ENCODE measurements around the gene SLC12A8. TPM values are rescaled to one million over a fixed set of nuclear protein-coding genes. Genes with fewer than 3 reads are reported as not detected.

Gene SLC12A8
- total and polyA plus RNA-seq, 10 of the 15 experiments (the other 5 are each of a cell fraction or from before 2014, with no cell fraction given), result 2.5 to 71.6 (median 50.1) TPM

DNA sequence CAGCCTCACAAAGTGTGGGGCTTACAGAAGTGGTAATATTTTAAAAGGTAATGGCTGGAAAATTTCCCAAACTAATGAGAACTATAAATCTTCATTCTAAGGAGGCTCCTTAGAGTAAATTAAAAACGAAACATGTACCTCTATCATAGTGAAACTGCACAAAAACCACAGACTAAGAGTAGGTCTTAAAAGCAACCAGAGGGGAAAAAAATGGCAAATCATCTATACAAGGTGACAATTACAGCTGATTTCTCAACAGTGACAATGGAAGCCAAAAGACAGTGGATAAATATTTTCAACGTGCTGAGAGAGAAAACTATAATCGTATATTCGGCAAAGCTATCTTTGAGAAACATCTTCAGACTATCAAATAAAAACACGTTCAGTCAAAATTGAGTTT, 177.3 kb downstream of the SLC12A8 start (continued):
- TF ChIP-seq, protein P1, sequence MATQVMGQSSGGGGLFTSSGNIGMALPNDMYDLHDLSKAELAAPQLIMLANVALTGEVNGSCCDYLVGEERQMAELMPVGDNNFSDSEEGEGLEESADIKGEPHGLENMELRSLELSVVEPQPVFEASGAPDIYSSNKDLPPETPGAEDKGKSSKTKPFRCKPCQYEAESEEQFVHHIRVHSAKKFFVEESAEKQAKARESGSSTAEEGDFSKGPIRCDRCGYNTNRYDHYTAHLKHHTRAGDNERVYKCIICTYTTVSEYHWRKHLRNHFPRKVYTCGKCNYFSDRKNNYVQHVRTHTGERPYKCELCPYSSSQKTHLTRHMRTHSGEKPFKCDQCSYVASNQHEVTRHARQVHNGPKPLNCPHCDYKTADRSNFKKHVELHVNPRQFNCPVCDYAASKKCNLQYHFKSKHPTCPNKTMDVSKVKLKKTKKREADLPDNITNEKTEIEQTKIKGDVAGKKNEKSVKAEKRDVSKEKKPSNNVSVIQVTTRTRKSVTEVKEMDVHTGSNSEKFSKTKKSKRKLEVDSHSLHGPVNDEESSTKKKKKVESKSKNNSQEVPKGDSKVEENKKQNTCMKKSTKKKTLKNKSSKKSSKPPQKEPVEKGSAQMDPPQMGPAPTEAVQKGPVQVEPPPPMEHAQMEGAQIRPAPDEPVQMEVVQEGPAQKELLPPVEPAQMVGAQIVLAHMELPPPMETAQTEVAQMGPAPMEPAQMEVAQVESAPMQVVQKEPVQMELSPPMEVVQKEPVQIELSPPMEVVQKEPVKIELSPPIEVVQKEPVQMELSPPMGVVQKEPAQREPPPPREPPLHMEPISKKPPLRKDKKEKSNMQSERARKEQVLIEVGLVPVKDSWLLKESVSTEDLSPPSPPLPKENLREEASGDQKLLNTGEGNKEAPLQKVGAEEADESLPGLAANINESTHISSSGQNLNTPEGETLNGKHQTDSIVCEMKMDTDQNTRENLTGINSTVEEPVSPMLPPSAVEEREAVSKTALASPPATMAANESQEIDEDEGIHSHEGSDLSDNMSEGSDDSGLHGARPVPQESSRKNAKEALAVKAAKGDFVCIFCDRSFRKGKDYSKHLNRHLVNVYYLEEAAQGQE (IDR thresholded peaks at IDR 0.05; ENCODE audit: low read depth, low read length), result no peak
- TF ChIP-seq YBX1 (IDR thresholded peaks at IDR 0.05) (no peak), RB1 (IDR thresholded peaks at IDR 0.05; ENCODE audit: borderline replicate concordance) (no peak), ESRRA (IDR thresholded peaks at IDR 0.05; ENCODE audit: low read length) (no peak), SMAD1 (IDR thresholded peaks at IDR 0.05; ENCODE audit: low read depth, partially characterized antibody) (no peak), CREB1 (IDR thresholded peaks at IDR 0.05; ENCODE audit: low read depth) (no peak), GATAD2B (conservative IDR thresholded peaks at IDR 0.05; ENCODE audit: low read depth) (no peak), SREBF2 (IDR thresholded peaks at IDR 0.05; ENCODE audit: low read length) (no peak), RAD51 (IDR thresholded peaks at IDR 0.05) (no peak), CHD4 (IDR thresholded peaks at IDR 0.05) (no peak), NBN (IDR thresholded peaks at IDR 0.05) (peak; percentile 83), SIX5 (IDR thresholded peaks at IDR 0.05; ENCODE audit: low read depth, low read length, severe bottlenecking) (no peak), BCL11A (IDR thresholded peaks at IDR 0.05; ENCODE audit: low read depth, low read length) (peak; percentile 67; the same call in 1 of the 2 replicates), EED (IDR thresholded peaks at IDR 0.05; ENCODE audit: low read depth) (no peak), CHD2 (IDR thresholded peaks at IDR 0.05; ENCODE audit: borderline replicate concordance, low read depth, low read length) (no peak)
- TF ChIP-seq, protein P2, sequence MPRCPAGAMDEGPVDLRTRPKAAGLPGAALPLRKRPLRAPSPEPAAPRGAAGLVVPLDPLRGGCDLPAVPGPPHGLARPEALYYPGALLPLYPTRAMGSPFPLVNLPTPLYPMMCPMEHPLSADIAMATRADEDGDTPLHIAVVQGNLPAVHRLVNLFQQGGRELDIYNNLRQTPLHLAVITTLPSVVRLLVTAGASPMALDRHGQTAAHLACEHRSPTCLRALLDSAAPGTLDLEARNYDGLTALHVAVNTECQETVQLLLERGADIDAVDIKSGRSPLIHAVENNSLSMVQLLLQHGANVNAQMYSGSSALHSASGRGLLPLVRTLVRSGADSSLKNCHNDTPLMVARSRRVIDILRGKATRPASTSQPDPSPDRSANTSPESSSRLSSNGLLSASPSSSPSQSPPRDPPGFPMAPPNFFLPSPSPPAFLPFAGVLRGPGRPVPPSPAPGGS (IDR thresholded peaks at IDR 0.05; ENCODE audit: borderline replicate concordance, insufficient read depth, low read depth, low read length, poor library complexity, severe bottlenecking), result peak; percentile 34
- TF ChIP-seq, protein P3, sequence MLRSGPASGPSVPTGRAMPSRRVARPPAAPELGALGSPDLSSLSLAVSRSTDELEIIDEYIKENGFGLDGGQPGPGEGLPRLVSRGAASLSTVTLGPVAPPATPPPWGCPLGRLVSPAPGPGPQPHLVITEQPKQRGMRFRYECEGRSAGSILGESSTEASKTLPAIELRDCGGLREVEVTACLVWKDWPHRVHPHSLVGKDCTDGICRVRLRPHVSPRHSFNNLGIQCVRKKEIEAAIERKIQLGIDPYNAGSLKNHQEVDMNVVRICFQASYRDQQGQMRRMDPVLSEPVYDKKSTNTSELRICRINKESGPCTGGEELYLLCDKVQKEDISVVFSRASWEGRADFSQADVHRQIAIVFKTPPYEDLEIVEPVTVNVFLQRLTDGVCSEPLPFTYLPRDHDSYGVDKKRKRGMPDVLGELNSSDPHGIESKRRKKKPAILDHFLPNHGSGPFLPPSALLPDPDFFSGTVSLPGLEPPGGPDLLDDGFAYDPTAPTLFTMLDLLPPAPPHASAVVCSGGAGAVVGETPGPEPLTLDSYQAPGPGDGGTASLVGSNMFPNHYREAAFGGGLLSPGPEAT (IDR thresholded peaks at IDR 0.05; ENCODE audit: low read depth), result peak; percentile 79
- TF ChIP-seq, protein P4, sequence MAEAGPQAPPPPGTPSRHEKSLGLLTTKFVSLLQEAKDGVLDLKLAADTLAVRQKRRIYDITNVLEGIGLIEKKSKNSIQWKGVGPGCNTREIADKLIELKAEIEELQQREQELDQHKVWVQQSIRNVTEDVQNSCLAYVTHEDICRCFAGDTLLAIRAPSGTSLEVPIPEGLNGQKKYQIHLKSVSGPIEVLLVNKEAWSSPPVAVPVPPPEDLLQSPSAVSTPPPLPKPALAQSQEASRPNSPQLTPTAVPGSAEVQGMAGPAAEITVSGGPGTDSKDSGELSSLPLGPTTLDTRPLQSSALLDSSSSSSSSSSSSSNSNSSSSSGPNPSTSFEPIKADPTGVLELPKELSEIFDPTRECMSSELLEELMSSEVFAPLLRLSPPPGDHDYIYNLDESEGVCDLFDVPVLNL (IDR thresholded peaks at IDR 0.05; ENCODE audit: low read depth, low read length), result no peak
- TF ChIP-seq, protein P5, sequence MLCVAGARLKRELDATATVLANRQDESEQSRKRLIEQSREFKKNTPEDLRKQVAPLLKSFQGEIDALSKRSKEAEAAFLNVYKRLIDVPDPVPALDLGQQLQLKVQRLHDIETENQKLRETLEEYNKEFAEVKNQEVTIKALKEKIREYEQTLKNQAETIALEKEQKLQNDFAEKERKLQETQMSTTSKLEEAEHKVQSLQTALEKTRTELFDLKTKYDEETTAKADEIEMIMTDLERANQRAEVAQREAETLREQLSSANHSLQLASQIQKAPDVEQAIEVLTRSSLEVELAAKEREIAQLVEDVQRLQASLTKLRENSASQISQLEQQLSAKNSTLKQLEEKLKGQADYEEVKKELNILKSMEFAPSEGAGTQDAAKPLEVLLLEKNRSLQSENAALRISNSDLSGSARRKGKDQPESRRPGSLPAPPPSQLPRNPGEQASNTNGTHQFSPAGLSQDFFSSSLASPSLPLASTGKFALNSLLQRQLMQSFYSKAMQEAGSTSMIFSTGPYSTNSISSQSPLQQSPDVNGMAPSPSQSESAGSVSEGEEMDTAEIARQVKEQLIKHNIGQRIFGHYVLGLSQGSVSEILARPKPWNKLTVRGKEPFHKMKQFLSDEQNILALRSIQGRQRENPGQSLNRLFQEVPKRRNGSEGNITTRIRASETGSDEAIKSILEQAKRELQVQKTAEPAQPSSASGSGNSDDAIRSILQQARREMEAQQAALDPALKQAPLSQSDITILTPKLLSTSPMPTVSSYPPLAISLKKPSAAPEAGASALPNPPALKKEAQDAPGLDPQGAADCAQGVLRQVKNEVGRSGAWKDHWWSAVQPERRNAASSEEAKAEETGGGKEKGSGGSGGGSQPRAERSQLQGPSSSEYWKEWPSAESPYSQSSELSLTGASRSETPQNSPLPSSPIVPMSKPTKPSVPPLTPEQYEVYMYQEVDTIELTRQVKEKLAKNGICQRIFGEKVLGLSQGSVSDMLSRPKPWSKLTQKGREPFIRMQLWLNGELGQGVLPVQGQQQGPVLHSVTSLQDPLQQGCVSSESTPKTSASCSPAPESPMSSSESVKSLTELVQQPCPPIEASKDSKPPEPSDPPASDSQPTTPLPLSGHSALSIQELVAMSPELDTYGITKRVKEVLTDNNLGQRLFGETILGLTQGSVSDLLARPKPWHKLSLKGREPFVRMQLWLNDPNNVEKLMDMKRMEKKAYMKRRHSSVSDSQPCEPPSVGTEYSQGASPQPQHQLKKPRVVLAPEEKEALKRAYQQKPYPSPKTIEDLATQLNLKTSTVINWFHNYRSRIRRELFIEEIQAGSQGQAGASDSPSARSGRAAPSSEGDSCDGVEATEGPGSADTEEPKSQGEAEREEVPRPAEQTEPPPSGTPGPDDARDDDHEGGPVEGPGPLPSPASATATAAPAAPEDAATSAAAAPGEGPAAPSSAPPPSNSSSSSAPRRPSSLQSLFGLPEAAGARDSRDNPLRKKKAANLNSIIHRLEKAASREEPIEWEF (IDR thresholded peaks at IDR 0.05; ENCODE audit: insufficient replicate concordance, low read depth, low read length), result no peak
